Loucy (cell line): Measurements from ENCODE around the gene ZNF805.

Source experiments
- H2AFZ ChIP-seq: fragments of 200-600 bp; sonication (generic); 2 replicates; pipeline ENCODE4 v1.6.0; 2016; ENCODE audit warnings: antibody characterized with exemption, mild to moderate bottlenecking, low read length, moderate library complexity
- H3F3A ChIP-seq: fragments of 200-600 bp; 2 replicates; pipeline ENCODE4 v1.6.0; 2016; ENCODE audit warnings: antibody characterized with exemption, low read depth, mild to moderate bottlenecking
- H3K27me3 ChIP-seq: fragments of 200-600 bp; sonication (generic); 2 replicates; pipeline ENCODE4 v1.6.1; 2014; ENCODE audit warnings: low read length, mild to moderate bottlenecking; ENCODE audit not compliant: insufficient read depth, poor library complexity, severe bottlenecking
- H3K36me3 ChIP-seq: fragments of 200-600 bp; sonication (generic); 2 replicates; pipeline ENCODE4 v1.6.1; 2016; ENCODE audit warnings: low read length; ENCODE audit not compliant: insufficient read depth
- H3K4me1 ChIP-seq: fragments of 200-600 bp; sonication (generic); 2 replicates; pipeline ENCODE4 v1.5.1; 2014; ENCODE audit warnings: low read length, mild to moderate bottlenecking; ENCODE audit not compliant: insufficient read depth, poor library complexity, severe bottlenecking
- H3K4me2 ChIP-seq: fragments of 200-600 bp; sonication (generic); 2 replicates; pipeline ENCODE4 v1.6.0; 2014; ENCODE audit warnings: antibody characterized with exemption, low read length, low read depth, mild to moderate bottlenecking; ENCODE audit not compliant: poor library complexity, severe bottlenecking
- H3K4me3 ChIP-seq: fragments of 200-600 bp; sonication (generic); 2 replicates; pipeline ENCODE4 v1.5.1; 2014; ENCODE audit warnings: low read length, mild to moderate bottlenecking, mixed read lengths; ENCODE audit not compliant: poor library complexity, severe bottlenecking
- H3K79me2 ChIP-seq: fragments of 200-600 bp; sonication (generic); 2 replicates; pipeline ENCODE4 v1.6.1; 2014; ENCODE audit warnings: low read length; ENCODE audit not compliant: insufficient read depth
- H3K9ac ChIP-seq: fragments of 200-600 bp; sonication (generic); 2 replicates; pipeline ENCODE4 v1.6.0; 2014; ENCODE audit warnings: mild to moderate bottlenecking, low read depth, low read length, moderate library complexity; ENCODE audit not compliant: poor library complexity, severe bottlenecking
- H3K9me2 ChIP-seq: fragments of 200-600 bp; sonication (generic); replicated peaks from 2 replicates; pipeline ENCODE4 v1.6.1; 2016; ENCODE audit warnings: low read depth, low read length, mixed read lengths
- H3K9me3 ChIP-seq: fragments of 200-600 bp; sonication (generic); 2 replicates; pipeline ENCODE4 v1.6.1; 2014; ENCODE audit warnings: mild to moderate bottlenecking, antibody characterized with exemption, low read length, low read depth; ENCODE audit not compliant: insufficient read depth
- H4K20me1 ChIP-seq: fragments of 200-600 bp; sonication (generic); 2 replicates; pipeline ENCODE4 v1.6.0; 2014; ENCODE audit warnings: antibody characterized with exemption, low read length, mild to moderate bottlenecking; ENCODE audit not compliant: insufficient read depth, poor library complexity, severe bottlenecking
- CTCF ChIP-seq: fragments of 200-600 bp; sonication (generic); conservative IDR thresholded peaks from 2 replicates; pipeline ENCODE4 v1.5.1; 2014; ENCODE audit warnings: mild to moderate bottlenecking, antibody characterized with exemption, low read length
- EZH2phosphoT487 ChIP-seq: fragments of 200-600 bp; IDR thresholded peaks from 2 replicates; pipeline ENCODE4 v1.6.1; 2018; ENCODE audit warnings: antibody characterized with exemption, mild to moderate bottlenecking, moderate library complexity, borderline replicate concordance

The ZNF805 gene

GRCh38 chr19:57240311-57241090 lies at the start of gene ZNF805:
ZNF805 (plus strand) TSS chr19:57240632; CDS start chr19:57240892, 260 bp downstream.
- Histone ChIP-seq H3F3A (no peaks in the 10 kb centered on the region), H3K4me2 (peak within 1 kb of the TSS; percentile 96), H2AFZ (peak within 1 kb of the TSS; percentile 100), H3K9ac (peak within 1 kb of the TSS; percentile 89), H3K9me3 (no peaks in the 10 kb centered on the region), H3K27me3 (no peaks in the 10 kb centered on the region), H4K20me1 (no peaks in the 10 kb centered on the region), H3K4me1 (peaks cover 23% of the 10 kb centered on the region), H3K79me2 (peaks cover 40% of the 10 kb centered on the region), H3K9me2 (no peaks in the 10 kb centered on the region), H3K4me3 (peak within 1 kb of the TSS; percentile 87), H3K36me3 (peaks cover 3% of the 10 kb centered on the region; the same call in 1 of the 2 replicates)
- no peak for TF ChIP-seq CTCF
- TF ChIP-seq EZH2phosphoT487: no peak

DNA sequence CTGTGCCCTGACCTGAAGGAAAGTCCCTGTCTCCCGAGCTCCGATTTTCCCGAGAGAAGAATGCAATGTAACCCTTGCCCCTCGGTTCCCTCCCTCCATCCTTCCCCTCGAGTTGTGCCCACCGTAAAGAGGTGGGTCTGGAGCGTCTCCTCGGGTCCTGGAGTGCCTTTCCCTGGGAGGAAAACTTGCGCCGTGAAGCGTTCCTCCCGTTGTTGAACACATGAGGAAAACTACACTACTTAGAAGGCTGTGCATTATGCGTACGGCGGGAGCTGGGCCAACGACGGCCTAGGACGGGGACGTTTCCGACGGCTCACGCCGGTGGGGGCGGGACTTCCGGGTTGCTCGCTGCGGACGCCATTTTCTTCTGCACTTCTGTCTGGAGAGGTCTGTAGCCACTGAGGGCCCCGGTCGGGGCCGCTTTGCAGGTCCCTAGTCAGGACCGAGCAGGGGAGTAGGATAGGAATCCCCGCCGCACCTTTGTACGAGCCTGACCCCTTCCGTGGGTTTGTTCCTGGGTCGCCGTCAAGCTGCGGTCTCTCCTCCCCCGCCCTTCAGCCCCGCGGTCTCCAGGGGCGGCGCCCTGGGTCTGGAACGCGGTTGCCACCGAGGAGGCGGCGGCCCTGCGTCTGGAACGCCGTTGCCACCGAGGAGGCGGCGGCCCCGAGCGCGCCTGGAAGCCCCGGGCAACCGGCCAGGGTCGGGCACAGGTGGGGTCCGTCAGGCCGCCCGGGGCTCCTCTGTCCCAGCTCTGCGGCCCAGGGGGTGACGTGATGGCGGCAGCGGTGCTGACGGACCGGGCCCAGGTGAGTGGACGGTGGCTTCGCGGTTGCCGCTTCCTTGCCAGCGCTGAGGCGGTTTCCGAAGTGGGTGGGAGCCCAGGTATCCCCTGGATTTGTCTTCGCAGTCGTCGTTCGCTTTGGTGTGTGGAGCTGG lies 49.0 kb upstream of the ZNF805 start, which contains the start of gene ZNF264:
ZNF264 (plus strand) TSS at position 360 of the 936 bp plus-strand sequence; CDS start at position 774, 414 bp downstream.
- Histone ChIP-seq H3K79me2 (peaks cover 29% of the 10 kb centered on the region), H3K4me3 (peak within 1 kb of the TSS; percentile 95), H3K4me2 (peak within 1 kb of the TSS; percentile 98), H3K9me2 (no peaks in the 10 kb centered on the region), H3K4me1 (peaks cover 20% of the 10 kb centered on the region), H3K9me3 (peaks cover 9% of the 10 kb centered on the region), H4K20me1 (peaks cover 7% of the 10 kb centered on the region), H3K9ac (peak within 1 kb of the TSS; percentile 88), H3F3A (no peaks in the 10 kb centered on the region), H3K27me3 (peaks cover 39% of the 10 kb centered on the region), H3K36me3 (peaks cover 21% of the 10 kb centered on the region; the same call in 1 of the 2 replicates), H2AFZ (peak within 1 kb of the TSS; percentile 99)
- TF ChIP-seq CTCF (no peak), EZH2phosphoT487 (no peak)

DNA sequence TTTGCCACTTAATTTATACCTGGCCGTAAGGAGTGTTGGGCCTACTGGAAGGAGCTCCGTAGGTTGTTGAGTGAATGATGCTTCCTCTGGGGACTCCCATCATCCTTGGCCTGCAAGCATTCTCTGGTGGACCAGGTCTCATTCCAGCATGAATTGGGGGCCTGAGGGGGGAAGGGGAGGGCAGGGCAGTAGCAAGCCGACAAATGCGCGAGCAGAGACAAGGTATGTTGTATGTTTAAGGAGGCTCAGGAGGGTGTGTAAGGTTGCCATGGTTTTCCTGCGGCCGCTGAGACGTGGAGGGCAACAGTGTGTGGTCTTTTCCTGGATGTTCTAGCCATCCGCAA lies 48.4 kb upstream of the ZNF805 start:
- peaks cover 20% of the 10 kb centered on the region for H3K4me1 ChIP-seq
- peaks cover 7% of the 10 kb centered on the region for H4K20me1 ChIP-seq
- TF ChIP-seq CTCF: no peak
- no peak for TF ChIP-seq EZH2phosphoT487
- peaks cover 24% of the 10 kb centered on the region; the same call in 1 of the 2 replicates for H3K36me3 ChIP-seq
- no peaks in the 10 kb centered on the region for H3F3A ChIP-seq
- H2AFZ ChIP-seq: peak overlapping the region; percentile 99; the same call in 1 of the 2 replicates
- H3K27me3 ChIP-seq: peaks cover 33% of the 10 kb centered on the region
- peaks cover 29% of the 10 kb centered on the region for H3K79me2 ChIP-seq
- H3K9ac ChIP-seq: peak overlapping the region; percentile 88
- H3K4me3 ChIP-seq: peak overlapping the region; percentile 95
- no peaks in the 10 kb centered on the region for H3K9me2 ChIP-seq
- H3K4me2 ChIP-seq: peak overlapping the region; percentile 98
- peaks cover 9% of the 10 kb centered on the region for H3K9me3 ChIP-seq
